GM19193 (cell line): ENCODE measurements around the gene FLRT1.

Experiments used
- POLR2A ChIP-seq: IDR thresholded peaks from 4 replicates; pipeline ENCODE4 v1.6.1; 2011; ENCODE audit not compliant: insufficient read depth, insufficient read length; ENCODE audit errors: extremely low read depth

FLRT1 gene

DNA sequence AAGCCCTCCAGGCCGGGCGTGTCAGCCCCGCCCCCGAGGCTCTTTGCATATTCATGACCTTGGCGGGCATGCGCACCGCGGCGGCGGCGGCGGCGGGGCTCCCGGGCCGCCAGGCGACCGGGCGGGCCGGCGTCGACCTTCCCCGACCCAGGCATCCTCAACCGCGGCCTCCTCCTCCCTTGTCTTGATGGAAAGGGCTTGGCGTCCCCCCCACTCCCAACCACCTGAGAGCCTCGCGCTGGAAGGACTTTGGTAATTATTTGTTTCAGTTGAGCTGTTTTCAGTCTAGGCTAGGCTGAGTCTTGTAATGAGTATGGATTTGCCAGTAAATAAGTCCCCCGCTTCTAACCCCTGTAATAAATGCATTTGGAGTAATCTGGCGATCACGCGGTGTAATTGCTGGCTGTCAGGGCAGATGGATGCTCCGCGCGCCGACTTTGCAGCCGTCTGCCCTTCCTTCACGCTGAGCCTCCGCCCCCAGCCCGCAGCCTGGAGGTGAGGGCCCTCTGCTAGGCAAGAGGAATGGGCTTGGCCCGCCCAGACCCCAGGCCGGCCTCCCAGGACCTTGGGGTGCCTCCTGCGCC, 25.2 kb downstream of the FLRT1 start:
- TF ChIP-seq POLR2A = no peak

- no peak for TF ChIP-seq POLR2A
Observed at GRCh38 chr11:64062185-64063039, 26.7 kb downstream of the FLRT1 start.

DNA sequence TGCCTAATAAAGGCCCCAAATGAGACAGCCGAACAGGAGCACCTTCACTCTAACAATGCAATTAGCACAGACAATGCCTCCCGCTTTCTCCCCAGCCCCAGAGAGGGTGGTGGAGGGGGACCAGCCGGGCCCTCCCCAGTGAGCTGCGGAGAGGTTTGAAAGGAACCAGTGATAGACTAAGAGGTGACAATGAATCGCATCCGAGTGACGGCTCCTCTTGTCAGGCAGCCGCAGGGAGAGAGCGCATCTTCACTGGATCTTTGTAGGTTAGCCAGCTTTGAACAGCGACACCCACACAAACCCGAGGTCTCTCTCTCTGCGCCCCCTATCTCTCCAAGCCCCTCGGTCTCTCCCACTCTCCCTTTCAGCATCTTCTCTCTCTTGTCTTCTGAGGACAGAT, 28.0 kb downstream of the FLRT1 start:
- no peak for TF ChIP-seq POLR2A

- no peak for TF ChIP-seq POLR2A
Observed at GRCh38 chr11:64064374-64065140, 28.8 kb downstream of the FLRT1 start.

DNA sequence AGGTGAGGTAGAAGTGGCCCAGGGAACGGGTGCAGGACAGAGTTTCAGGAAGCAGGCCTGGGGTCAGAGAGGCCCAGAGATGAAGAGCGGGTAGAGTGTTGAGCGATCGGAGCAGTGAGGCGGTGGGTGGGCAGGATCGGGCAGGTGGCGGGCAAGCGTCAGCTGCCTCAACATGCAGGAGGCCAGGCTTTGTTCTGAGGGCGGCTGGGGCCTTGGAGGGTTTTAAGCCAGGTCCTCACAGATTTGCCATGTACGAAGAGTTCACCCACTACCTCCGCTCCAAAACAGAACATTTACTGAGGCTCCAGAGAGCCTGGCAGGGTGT, 29.4 kb downstream of the FLRT1 start:
- TF ChIP-seq POLR2A = no peak

DNA sequence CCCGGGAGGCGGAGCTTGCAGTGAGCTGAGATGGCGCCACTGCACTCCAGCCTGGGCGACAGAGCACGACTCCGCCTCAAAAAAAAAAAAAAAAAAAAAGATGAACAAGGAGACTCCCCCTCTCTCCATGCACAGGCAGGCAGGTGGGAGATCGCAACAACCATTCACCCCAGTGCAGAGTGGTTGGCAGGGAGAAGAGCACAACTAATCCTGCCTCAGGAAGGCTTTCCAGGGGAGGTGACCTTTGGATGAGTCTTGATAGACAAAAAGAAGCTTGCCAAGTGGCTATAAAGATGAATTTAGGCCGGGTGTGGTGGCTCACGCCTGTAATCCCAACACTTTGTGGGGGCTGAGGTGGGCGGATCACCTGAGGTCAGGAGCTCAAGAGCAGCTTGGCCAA, 30.0 kb downstream of the FLRT1 start:
- TF ChIP-seq POLR2A = no peak

GRCh38 chr11:64067230-64067993, 31.7 kb downstream of the FLRT1 start:
- TF ChIP-seq POLR2A = no peak

DNA sequence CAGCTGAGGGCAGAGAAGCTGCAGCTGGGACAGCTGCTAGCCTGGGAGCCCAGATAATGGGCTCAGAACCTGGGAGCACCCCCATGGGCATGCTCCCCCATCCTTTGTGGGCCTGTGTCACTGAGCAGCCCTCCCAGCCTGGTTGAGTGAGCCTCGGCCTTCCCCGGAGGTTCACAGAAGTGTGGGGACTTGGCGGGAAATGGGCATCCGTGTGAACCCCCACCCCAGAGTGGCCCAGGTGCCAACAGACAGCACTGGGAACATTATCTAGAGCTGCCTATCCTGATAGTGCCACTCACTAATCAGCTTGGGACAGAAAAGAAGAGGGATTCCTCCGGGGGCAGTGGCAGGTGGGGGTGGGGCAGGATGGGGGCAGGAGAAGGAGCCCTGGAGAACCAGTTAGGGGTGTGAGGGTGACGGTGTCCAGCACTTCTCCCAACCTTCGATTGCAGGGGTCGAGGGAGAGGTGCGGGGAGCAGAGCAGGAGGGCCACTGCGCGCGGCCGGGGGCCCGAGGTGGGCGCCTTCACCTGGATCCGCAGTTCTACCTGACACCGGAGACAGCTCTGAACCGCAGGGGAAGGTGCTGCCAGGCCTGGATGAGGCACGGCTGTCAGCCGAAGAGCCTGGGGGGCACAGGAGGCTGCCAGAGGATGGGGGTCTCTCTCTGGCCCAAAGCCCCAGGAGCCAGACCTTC, 33.1 kb downstream of the FLRT1 start:
- TF ChIP-seq POLR2A = no peak

DNA sequence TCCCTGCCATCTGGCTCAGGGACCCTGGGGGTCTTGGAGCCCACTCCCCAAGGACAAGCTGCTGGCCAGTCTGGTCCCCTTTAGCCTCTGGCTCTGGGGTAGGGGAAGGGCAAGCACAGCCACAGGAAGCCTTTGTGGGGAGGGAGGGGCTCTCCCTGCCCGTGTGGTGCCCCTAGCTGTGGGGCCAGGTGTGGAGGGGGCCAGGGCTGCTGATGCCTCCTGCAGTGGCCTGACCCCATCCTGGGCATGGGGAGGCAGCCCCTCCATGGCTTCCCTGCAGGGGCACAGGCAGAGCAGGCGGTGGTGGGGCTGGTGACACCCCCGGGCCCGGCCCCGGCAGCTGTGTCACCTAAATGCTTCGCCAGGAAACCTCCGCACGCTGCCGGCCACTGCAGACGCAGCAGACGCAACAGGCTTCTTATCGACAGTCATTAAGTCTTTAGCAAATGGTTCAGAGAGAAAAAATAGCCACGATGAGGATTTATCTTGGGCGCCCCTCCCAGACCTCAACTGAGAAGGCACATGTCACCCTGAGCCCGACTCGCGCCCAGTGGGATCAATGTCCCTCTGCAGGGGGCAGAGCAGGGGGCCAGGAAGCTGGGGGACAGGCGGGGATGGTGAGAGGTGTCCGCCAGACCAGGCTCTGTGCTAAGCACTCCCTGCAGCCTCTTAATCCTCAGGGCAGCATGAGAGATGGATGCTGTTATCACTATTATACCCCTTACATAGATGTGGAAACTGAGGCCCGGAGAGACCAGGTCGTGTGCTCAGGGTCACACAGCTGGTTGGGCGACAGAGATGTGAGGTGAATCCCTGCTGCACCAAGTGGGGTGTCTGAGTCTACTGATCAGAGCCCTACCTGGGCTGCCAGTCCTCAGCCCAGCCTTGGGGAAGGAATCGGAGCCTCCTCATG, 33.9 kb downstream of the FLRT1 start:
- no peak for TF ChIP-seq POLR2A

GRCh38 chr11:64070314-64070681, 34.6 kb downstream of the FLRT1 start:
- TF ChIP-seq POLR2A = no peak

DNA sequence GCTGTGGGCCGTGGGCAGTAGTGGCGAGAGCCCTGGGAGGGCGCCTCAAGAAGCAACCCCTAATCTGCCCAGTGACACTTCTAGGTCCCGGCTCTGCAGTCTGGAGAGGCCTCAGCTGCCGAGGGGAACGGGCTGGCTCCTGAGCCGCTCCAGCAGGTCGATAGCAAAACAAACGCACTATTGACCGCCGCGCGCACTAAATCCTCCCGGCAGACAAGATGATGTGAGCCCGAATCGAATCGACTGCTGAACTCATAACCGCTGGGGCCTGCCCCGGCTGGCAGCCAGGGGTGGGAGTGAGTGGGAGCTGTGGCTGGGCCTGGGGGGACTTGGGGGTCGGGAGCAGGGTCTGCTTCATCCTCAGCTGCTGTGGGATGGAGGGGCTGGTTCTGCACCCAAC, 36.1 kb downstream of the FLRT1 start:
- TF ChIP-seq POLR2A = no peak

DNA sequence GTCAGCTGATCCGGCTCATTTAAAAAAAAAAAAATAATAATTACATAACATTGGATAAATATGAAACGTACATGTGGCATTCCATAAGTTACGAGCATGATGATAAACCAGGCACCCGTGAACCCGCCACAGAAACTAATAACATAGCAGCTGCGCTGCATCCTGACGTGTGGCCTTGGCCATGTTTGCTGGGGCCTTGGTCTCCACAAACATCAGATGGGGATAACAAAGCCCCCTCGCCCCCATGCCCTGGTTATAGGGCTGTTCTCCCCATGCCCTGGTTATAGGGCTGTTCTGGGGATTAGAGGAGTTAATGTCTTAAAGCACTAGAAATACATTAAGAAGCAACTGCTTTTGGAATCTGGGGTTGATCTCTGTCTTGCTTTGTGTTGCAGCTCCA, 36.7 kb downstream of the FLRT1 start:
- no peak for TF ChIP-seq POLR2A

DNA sequence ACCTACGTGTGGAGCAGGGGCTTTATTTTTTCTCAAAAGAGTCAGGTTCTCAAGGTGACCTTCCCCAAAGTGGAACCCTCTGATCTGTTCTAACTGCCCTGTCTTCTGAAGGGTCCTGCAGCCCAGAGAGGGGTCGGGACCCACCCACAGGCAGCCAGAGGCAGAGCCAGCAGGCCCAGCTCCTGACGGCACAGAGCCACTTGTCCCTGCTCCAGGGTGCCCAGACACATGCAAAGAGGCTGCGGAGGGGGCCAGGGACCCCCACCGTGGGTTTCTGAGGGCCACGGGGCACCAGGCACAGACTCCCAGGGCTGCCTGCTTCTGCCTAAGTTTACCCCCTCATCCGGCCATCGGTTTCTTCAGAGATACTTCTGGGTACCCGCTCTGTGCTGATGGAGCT, 37.1 kb downstream of the FLRT1 start:
- TF ChIP-seq POLR2A = no peak

- no peak for TF ChIP-seq POLR2A
Observed at GRCh38 chr11:64073542-64073941, 37.8 kb downstream of the FLRT1 start.
